Muscle layer of colon (tissue), 2 donors: ENCODE measurements around the gene CSGALNACT2.
"Not testable (repeated sequence)": the region's sequence is repeated elsewhere in the genome, so short reads cannot be mapped to it uniquely, and the experiment has no call there.

ENCODE experiments used
- H3K27ac ChIP-seq: one replicate; pipeline ENCODE4 v1.7.0; 2013; ENCODE audit warnings: low read depth, mild to moderate bottlenecking, low read length, moderate library complexity
- H3K27me3 ChIP-seq, 2 donors: one replicate each; pipeline ENCODE4 v1.7.0; 2013; ENCODE audit warnings: low read length in 2 of 2, mild to moderate bottlenecking in 2 of 2; ENCODE audit not compliant: insufficient read depth in 2 of 2, control insufficient read depth in 1 of 2
- H3K36me3 ChIP-seq: one replicate; pipeline ENCODE4 v1.7.0; 2013; ENCODE audit warnings: mild to moderate bottlenecking, low read length; ENCODE audit not compliant: insufficient read depth
- H3K4me1 ChIP-seq: one replicate; pipeline ENCODE4 v1.7.0; 2013; ENCODE audit warnings: mild to moderate bottlenecking, low read length; ENCODE audit not compliant: insufficient read depth
- H3K4me3 ChIP-seq, 2 donors: one replicate each; pipeline ENCODE4 v1.7.0; 2013; ENCODE audit warnings: low read length in 2 of 2, low read depth in 1 of 2, mild to moderate bottlenecking in 1 of 2, moderate library complexity in 1 of 2
- H3K9ac ChIP-seq: one replicate; pipeline ENCODE4 v1.7.0; 2013; ENCODE audit warnings: low read length
- H3K9me3 ChIP-seq: one replicate; pipeline ENCODE4 v1.7.0; 2013; ENCODE audit warnings: mild to moderate bottlenecking, low read length
- donor health status: abdominal sarcoma.
- donor health status: Adenocarcinoma of cecum.

Gene CSGALNACT2

GRCh38 chr10:43138021-43138756, at the start of gene CSGALNACT2:
CSGALNACT2 (plus strand) TSS chr10:43138445; CDS start chr10:43155150, 16,705 bp downstream.
- H3K27ac ChIP-seq: peak within 1 kb of the TSS; percentile 94
- no peaks in the 10 kb centered on the region for H3K27me3 ChIP-seq
- no peaks in the 10 kb centered on the region for H3K36me3 ChIP-seq
- no peaks in the 10 kb centered on the region for H3K9me3 ChIP-seq
- H3K4me1 ChIP-seq: peaks cover 4% of the 10 kb centered on the region
- peak within 1 kb of the TSS; percentile 76 to 82 for H3K4me3 ChIP-seq
- H3K9ac ChIP-seq: peak within 1 kb of the TSS; percentile 75

DNA sequence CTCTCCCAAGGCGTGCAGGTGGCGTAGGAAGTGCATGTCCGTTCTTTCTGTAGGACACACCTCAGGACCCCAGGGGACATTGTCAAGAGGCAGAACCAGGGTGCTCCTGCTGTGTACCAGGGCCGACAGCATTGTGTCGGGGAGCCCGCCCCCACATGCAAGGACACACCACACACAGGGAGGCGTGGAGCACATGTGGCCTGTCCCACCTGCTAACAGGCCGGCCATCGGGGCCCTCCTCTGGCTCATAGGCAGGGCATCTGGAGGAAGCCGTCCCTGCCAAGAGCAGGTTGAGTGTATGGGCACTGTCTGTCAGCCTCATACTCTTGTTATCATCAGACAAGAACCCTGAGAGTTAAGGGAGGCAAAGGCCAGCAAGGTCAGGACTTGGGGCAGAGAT, 48.7 kb upstream of the CSGALNACT2 start:
- Histone ChIP-seq H3K4me3 (no peak overlapping the region), H3K9ac (no peak overlapping the region), H3K4me1 (no peaks in the 10 kb centered on the region), H3K27me3 (no peaks in the 10 kb centered on the region), H3K9me3 (no peaks in the 10 kb centered on the region), H3K36me3 (no peaks in the 10 kb centered on the region), H3K27ac (no peak overlapping the region)

DNA sequence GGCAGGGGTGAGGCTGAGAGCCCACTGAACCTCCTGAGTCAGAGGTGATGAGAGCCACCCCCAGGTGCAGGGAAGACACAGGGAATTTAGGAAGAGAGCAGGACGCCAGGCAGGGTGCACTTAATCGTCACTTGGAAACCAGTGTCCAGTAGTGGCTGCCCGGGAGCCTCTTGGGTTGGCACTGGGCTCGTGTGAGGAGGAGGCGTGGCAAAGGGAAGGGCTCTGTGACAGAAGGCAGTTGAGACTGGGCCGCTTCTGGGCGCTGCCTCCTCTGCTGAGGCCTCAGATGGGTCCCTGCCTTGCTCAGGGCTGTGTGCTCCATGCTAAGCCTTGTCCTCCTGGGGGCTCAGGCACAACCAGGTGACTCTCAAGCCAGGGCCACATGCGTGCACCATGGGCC, 48.1 kb upstream of the CSGALNACT2 start:
- no peaks in the 10 kb centered on the region for H3K27me3 ChIP-seq

DNA sequence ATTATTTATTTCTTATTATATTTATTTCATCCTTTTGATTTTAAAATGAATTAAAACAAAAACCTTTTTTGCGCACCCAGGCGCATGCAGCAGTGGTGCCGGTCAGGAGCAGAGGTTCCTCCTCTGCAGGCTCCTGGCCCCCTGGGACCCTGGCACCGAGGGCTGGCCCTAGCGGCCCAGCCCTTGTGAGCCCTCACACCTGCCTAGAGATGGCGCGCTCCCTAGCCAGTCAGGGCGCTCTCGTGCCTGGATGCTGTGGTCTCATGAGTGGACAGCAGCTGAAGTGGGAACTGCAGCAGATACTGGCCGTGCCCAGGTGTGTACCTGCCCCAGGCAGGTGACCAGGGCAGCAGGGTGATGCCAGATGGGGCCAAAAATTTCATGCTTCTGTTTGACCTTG, 47.6 kb upstream of the CSGALNACT2 start:
- H3K36me3 ChIP-seq: no peaks in the 10 kb centered on the region

More for the DNA sequence above, 48.1 kb upstream of the CSGALNACT2 start:
- no peaks in the 10 kb centered on the region for H3K4me1 ChIP-seq
- no peak overlapping the region for H3K9ac ChIP-seq
- H3K27ac ChIP-seq: no peak overlapping the region
- H3K9me3 ChIP-seq: no peaks in the 10 kb centered on the region
- H3K4me3 ChIP-seq: no peak overlapping the region
- no peaks in the 10 kb centered on the region for H3K36me3 ChIP-seq

DNA sequence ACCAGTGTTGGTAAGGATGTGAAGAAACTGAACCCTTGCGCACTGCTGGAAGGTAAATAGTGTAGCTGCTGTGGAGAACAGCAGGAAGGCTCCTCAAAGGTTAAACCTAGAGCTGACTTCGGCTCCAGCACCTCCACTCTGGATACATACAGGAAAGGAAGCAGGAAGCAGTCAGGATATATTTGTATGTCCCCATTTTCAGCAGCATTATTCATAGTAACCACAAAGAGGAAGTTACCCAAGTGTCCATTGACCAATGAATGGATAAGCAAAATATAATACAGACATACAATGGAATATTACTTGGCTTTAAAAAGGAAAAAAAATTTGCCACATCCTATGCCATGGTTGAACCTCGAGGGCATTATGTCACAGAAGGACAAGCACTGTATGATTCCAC, 46.4 kb upstream of the CSGALNACT2 start:
- Histone ChIP-seq H3K27ac (no peak overlapping the region), H3K9ac (no peak overlapping the region), H3K9me3 (no peaks in the 10 kb centered on the region), H3K27me3 (no peaks in the 10 kb centered on the region), H3K36me3 (no peaks in the 10 kb centered on the region), H3K4me3 (no peak overlapping the region), H3K4me1 (no peaks in the 10 kb centered on the region)

More for the DNA sequence above, 47.6 kb upstream of the CSGALNACT2 start:
- no peaks in the 10 kb centered on the region for H3K9me3 ChIP-seq
- H3K27ac ChIP-seq: no peak overlapping the region
- H3K9ac ChIP-seq: no peak overlapping the region
- no peaks in the 10 kb centered on the region for H3K27me3 ChIP-seq
- no peaks in the 10 kb centered on the region for H3K4me1 ChIP-seq
- H3K4me3 ChIP-seq: no peak overlapping the region

GRCh38 chr10:43093423-43094076, 44.7 kb upstream of the CSGALNACT2 start:
- no peaks in the 10 kb centered on the region for H3K36me3 ChIP-seq
- H3K4me1 ChIP-seq: no peaks in the 10 kb centered on the region
- no peaks in the 10 kb centered on the region for H3K27me3 ChIP-seq
- H3K9me3 ChIP-seq: no peaks in the 10 kb centered on the region
- no peak overlapping the region for H3K27ac ChIP-seq
- no peak overlapping the region for H3K9ac ChIP-seq
- no peak overlapping the region for H3K4me3 ChIP-seq

DNA sequence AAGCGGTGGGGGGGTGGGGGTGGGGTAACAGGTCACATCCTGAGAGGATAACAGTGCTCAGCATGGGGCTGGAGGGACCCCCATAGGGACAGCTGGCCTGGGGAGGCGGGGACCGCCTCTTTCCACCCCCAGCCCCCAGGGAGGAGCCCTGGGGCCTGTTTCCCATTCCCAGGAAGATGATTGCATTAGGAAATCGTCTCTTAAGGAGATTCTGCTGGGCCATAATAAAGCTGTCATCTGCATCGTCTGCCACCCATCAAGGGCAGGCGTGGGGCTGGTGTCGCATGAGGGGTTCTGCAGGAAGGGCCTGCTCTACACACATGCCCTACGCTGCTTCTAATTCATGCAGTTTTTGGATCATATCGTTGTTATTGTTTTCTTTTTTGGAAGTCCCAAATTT, 44.2 kb upstream of the CSGALNACT2 start:
- Histone ChIP-seq H3K4me1 (no peaks in the 10 kb centered on the region), H3K27ac (no peak overlapping the region), H3K36me3 (no peaks in the 10 kb centered on the region)

DNA sequence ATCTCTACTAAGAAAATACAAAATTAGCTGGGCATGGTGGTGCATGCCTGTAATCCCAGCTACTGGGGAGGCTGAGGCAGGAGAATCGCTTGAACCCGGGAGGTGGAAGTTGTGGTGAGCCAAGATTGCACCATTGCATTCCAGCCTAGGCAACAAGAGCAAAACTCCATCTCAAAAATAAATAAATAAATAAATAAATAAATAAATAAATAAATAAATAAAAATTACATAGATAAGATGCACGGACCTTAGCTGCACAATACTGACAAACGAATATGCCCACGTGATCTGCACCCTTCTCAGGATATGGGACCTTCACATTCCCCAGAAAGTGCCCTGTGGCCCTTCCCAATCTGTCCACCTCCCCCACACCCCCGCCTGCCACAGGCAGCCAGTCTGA, 38.9 kb upstream of the CSGALNACT2 start:
- not testable (repeated sequence) for H3K4me1 ChIP-seq, H3K27me3 ChIP-seq

More for the DNA sequence above, 44.2 kb upstream of the CSGALNACT2 start:
- no peak overlapping the region for H3K4me3 ChIP-seq
- no peaks in the 10 kb centered on the region for H3K9me3 ChIP-seq
- no peak overlapping the region for H3K9ac ChIP-seq
- H3K27me3 ChIP-seq: no peaks in the 10 kb centered on the region

DNA sequence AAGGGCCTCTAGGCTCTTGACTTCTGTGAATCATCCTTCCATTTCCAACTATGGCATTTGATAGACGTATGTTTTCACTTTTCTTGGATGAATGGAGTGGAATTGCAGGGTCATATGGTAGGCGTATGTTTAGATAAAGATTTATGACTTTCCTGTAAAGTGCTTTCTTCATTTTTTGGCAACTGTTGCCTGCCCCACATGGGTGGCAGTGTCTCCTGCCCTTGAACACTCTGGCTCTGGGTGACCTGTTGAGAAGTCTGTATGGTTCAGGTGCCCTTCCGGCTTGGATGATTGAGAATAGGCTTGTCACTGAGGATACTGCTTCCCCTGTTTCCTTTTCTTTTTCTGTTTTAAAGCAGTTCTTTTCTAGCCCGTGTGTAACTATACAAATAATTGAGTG, 38.3 kb upstream of the CSGALNACT2 start:
- no peaks in the 10 kb centered on the region for H3K4me1 ChIP-seq
- H3K9me3 ChIP-seq: no peaks in the 10 kb centered on the region
- H3K27ac ChIP-seq: no peak overlapping the region
- H3K4me3 ChIP-seq: no peak overlapping the region
- no peak overlapping the region for H3K9ac ChIP-seq
- H3K36me3 ChIP-seq: no peaks in the 10 kb centered on the region
- H3K27me3 ChIP-seq: peaks cover 0 to 9% of the 10 kb centered on the region in 2 donors

More for the DNA sequence above, 38.9 kb upstream of the CSGALNACT2 start:
- H3K4me3 ChIP-seq, H3K27ac ChIP-seq, H3K9ac ChIP-seq, H3K9me3 ChIP-seq, H3K36me3 ChIP-seq: not testable (repeated sequence)

GRCh38 chr10:43100366-43100765, 37.9 kb upstream of the CSGALNACT2 start:
- H3K27me3 ChIP-seq: peaks cover 0 to 9% of the 10 kb centered on the region in 2 donors
- no peak overlapping the region for H3K27ac ChIP-seq
- H3K4me3 ChIP-seq: no peak overlapping the region
- H3K36me3 ChIP-seq: no peaks in the 10 kb centered on the region
- H3K9me3 ChIP-seq: no peaks in the 10 kb centered on the region
- no peaks in the 10 kb centered on the region for H3K4me1 ChIP-seq
- H3K9ac ChIP-seq: no peak overlapping the region

GRCh38 chr10:43102063-43102828, 36.0 kb upstream of the CSGALNACT2 start:
- no peaks in the 10 kb centered on the region for H3K36me3 ChIP-seq
- H3K27me3 ChIP-seq: peaks cover 0 to 9% of the 10 kb centered on the region in 2 donors
- H3K27ac ChIP-seq: no peak overlapping the region
- no peaks in the 10 kb centered on the region for H3K9me3 ChIP-seq
- no peak overlapping the region for H3K4me3 ChIP-seq
- H3K4me1 ChIP-seq: peaks cover 3% of the 10 kb centered on the region
- H3K9ac ChIP-seq: no peak overlapping the region
